HG02623 (cell line): ENCODE results near the gene BLOC1S4.

Experiments used
- ATAC-seq: cut with Tn5 transposase; IDR thresholded peaks from one replicate; pipeline ENCODE4 v1.9.1; 2021; ENCODE audit warnings: moderate library complexity; ENCODE audit not compliant: unreplicated experiment

The BLOC1S4 gene

DNA sequence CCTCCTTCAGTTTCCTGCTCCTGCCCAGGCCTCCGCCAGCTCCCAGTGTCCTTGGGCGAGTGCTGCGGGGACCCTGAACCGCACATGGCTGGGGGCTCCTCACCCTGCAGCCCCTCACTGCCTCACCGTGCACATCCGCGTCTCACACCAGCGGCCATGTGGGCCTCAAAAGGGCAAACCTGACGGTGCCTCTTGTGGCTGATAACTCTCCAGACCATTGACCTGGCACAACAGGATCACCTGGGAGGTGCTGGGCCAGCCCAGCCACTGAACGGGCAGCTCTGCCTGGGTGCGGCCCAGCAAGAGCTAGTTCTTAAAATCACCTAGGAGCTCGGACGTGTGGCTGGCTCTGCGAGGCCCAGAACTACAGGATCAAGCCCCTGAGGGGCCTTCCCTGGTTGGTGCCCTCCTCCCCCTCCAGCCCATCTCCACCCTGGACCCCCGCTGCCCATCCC, 26.4 kb upstream of the BLOC1S4 start:
- no peak for ATAC-seq

DNA sequence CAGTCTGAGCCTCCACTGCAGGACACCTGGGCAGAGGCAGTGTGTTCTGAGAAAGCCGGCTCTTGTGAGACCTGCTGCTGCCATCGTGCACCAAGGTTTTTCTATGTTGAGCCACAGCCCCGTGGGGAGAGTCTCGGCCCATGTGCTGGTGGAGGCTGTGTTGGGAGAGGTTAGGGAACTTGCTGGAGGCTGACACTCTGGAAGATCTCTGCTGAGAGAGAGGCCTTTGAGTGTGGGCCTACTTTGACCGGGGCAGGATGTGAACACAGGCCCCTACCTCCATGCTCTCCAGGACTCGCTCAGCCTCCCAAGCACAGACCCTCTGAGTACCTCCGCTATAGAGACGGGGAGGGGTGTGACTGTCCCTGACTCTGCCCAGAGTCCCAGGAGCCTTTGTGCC, 23.6 kb upstream of the BLOC1S4 start:
- no peak for ATAC-seq

DNA sequence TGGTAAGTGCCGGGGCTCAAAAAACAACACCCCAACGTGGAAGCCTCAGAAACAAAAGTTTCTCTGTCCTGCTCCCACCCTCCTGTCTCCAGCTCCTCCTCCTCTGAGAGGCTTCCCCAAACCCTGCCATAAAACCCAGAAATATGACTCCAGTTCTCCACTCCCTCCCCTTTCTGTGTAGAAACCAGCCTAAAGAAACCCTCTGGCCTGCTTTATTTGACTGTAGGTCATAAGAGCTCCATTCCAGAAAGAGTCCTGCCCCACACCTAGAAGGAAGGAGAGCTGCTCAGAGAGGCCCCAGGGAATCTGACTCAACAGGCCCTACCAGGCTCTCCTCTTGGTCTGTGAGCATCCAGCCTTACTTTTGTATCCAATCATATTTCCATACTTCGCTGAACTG, 23.2 kb upstream of the BLOC1S4 start:
- ATAC-seq: no peak

DNA sequence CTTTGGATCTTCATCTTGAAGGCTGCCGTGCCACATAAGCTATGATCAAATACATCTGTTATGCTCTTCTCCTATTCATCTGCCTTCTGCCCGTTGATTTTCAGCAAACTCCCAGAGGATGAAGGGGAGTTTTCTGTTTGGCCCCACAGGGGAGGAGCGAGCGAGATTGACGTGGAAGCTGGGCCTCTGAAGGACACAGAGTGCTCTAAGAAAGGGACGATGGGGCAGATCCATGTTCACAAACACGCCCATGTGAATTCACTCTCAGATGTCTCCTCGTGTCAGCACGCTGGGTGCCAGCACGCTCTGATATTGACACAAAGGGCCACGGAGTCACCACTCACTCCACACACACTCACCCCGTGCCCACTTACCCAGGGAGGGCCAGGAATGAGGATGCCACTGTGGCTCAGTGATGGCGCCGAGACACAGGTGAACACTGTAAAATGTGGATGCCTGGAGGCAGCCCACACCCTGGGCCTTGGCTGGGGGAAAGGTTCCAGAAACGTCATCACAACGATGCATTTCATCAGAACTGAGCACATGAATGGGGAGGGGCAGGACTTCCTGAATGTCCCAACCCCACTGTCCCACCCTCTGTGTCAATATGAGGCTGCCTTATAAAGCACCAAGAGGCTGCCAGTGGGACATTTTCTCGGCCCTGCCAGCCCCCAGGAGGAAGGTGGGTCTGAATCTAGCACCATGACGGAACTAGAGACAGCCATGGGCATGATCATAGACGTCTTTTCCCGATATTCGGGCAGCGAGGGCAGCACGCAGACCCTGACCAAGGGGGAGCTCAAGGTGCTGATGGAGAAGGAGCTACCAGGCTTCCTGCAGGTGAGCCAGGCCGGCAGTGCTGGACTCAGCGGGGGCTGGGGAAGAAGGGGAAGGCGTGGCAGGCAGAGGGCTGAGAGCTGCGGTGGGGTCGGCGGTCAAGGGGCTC, 22.5 kb upstream of the BLOC1S4 start, which contains the start of gene S100P:
S100P (plus strand) TSS at position 648 of the 946 bp plus-strand sequence; CDS start at position 703, 55 bp downstream.
- ATAC-seq: no peak

DNA sequence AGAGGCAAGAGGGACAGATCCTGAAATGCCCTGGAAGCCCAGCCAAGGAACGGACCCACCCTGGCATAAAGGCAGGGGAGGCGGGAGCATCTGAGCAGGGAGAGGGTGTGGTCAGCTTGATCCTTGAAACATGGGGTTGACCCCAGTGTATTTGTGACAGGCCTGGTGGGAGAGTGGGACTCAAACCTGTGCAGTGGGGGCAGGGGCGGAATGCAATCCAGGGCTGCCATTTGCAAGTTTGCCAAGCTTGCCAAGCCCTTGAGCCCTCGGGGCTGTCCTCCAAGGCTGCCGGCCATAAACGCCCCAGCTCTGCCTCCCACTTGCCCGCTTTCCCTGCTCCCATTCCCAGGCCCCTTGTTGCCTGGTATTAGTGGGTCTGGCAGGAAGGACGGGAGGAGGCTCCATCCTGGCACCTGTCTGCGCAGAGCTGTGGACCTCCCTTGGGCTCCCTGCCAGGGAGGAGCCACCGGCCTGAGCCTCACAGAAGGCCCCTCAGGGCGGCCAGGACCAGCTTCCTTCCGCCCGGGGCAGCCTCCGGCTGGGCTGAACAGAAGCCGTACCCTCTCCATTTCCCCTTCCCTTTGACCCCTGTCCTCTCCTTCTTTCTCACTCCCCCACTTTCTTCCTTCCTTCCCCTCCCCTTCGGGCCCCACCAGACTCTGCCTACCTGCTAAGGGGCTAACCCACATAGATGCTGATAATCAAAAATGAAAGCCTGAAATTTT, 21.6 kb upstream of the BLOC1S4 start:
- no peak for ATAC-seq

DNA sequence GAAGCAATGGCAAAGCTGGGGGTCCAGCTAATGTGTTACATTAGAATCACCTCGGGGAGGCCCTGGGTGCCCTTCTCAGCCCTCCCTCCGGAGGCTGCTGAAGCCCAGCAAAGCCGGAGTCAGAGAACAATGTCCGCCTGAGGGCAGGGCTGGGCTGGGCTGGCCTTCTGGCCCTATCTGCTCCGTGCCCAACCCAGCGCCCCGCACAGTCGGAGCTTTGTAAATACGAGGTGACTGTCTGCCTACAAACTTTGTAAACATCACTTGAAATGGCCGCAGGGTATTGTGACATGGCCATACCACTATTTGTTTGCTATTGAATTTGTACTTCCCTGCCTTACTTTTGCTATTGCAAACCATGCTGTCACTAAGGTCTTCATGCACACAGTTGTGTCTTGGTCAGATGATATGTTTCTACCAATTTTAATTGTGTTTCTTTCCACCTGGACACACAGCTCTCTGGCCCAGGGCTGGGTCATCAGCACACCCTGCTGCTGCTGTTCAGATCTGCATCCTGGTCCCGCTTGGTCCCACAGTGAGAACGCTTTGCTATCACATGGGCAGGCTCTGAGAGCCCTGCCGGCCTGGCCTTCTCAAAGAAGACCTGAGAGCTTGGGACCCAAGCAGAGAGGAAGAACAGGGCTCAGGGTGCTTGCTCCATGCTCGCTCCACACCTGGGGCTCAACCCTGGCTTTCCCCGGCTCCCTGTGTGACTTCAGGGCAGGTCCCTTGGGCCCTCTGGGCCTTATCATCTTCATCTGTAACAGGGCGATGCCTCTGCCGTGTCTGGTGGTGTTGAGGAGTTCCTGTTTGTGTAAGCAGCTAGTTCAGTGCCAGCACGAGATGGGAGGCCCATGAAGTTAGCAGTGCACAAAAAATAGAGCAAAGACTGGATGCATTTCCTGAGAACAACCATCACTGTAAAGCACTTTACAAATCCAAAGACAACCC, 20.0 kb upstream of the BLOC1S4 start:
- ATAC-seq: no peak

DNA sequence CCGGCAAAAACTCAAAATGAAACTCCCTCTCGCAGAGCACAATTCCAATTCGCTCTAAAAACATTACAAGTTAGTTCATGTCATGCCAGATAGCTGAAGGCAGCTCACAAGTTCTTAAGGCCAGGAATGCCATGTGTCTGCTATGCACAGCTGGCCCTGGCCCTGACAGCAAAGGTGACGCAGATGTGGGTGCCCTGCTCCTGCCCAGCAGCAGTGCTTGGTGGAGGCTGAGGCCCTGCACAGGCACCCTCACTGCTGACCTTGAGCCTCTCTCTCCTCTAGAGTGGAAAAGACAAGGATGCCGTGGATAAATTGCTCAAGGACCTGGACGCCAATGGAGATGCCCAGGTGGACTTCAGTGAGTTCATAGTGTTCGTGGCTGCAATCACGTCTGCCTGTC, 19.4 kb upstream of the BLOC1S4 start:
- ATAC-seq: no peak

DNA sequence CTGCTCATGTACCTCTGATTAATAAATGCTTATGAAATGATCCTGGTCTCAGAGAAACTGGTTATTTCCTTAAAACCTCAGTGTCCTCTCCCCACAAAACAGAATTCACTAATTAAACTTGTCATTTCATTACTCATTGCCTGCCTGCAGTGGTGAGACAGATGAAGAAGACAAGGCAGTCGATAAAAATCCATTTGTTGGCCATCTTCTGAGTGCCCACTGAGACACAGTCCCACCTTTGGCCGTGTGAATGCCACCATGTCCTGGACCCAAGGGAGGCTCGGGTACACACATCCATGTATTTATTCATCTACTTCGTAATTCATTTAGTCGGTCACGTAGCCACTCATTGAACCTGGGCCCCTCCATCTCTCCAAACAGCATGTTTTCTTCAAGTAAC, 18.8 kb upstream of the BLOC1S4 start:
- ATAC-seq: no peak

DNA sequence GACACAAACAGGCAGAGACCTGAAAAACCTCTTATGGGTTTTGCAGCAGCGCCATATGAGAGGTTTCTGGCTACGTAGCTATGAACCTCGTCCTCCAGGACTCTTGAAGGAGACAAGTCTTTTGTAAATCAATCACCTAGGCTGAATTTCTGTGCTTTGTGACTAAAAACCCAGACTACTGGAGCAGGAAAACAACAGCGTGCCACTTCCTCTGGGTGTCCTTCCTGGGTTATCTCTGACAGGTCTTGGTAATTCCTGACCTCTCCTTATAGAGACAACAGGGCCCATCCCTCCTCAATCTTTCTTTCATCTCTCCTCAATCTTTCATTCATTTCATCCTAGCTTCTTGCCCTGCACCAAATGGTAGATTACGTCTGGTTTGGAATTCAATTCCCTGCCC, 16.6 kb upstream of the BLOC1S4 start:
- ATAC-seq: no peak

DNA sequence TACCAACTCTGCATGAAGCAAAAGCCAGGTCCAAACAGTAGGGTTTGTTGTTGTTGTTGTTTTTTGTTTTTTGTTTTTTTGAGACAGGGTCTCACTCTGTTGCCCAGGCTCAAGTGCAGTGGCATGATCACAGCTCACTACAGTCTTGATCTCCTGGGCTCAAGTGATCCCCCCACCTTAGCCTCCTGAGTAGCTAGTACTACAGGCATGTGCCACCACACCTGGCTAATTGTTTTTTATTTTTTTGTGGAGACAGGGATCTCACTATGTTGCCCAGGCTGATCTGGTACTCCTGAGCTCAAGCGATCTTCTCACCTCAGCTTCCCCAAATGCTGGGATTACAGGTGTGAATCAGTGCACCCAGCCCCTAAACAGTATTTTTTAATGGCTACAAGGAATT, 16.1 kb upstream of the BLOC1S4 start:
- ATAC-seq: no peak

DNA sequence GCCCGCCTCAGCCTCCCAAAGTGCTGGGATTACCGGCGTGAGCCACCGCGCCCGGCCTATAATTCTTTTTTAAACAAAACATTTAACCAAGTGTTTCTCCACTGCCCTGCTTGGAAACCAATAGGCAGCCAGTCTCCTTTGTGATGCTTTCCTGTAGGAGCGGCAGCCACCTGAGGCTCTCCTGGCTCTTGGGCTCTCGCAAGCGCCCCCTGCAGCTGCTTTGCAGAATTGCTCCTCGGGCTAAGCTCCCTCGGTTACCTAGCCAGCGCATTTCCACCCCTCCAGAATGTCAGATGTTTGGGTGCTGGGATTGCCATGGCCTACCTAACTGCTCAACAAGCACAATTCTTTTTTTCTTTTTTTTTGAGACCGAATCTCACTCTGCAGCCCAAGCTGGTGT, 14.6 kb upstream of the BLOC1S4 start:
- no peak for ATAC-seq

DNA sequence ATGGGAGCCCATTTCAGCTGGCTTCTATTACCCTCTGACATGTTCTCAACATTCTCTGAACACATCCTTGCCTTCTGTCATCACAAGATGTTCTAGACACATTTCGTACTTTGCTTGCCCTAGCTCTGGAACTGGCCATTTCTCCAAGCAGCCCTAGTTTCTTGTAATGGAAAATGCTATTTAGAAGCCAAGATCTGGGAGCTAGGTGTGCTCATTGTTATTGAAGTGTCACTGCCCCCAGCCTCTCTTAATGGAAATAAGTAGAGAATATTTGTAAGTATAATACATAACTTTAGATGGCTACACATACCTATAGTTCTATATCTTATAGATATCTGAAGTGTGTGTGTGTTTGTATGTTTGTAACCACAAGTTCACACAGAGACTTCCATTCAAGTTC, 13.2 kb upstream of the BLOC1S4 start:
- no peak for ATAC-seq

DNA sequence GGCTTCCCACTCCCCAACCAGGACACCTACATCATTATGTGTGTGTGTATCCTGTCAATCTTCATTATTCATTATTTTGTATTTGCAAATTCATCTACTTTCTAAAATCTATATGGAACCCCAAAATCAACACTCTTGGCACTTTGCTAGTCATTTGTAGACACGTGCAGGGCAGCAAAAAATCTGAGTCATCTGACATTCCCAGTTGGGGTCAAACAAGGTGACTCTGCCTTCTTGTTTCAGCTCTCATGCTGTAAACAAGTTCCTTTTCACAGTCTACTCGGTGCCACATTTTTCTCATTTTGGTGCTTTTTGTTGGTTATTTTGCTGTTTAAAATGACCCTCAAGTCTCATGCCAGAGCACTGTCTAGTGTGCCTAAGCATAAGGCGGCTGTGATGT, 12.2 kb upstream of the BLOC1S4 start:
- no peak for ATAC-seq

DNA sequence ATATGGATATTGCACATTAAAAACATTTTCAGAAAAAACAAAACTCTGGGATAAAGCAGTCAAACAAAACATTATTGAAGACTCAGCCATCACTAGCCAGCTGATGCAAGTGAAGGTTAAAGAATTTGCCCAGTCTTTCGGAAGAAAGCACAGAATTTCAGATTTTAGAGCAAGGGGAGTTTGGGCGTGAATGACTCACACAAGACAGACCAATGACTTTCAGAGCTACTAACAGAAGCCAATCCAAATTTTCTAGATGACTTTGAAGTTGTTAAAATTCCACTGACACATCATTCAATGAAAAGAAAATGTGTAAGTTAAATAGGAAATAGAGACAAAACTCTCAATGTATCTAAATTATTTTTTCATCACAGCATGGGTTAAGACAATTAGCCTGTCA, 10.3 kb upstream of the BLOC1S4 start:
- ATAC-seq: no peak

DNA sequence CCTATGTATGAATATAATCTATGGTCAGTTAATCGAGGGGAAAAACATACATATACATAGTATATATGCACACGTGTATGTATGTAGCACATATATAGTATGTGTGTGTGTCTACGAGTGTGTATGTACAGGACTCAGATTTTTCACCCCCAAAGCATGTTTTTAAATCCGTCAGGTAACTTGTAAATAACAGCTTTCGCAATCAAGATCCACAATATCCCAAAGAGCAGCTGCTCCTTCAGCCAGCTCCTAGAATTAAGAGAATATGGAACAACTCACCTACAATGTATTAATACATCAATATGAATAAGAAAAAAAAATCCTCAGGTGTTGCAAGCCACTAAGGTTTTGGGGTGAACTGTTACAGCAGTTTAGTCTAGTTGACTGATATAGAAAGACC, 9.8 kb upstream of the BLOC1S4 start:
- ATAC-seq: no peak

DNA sequence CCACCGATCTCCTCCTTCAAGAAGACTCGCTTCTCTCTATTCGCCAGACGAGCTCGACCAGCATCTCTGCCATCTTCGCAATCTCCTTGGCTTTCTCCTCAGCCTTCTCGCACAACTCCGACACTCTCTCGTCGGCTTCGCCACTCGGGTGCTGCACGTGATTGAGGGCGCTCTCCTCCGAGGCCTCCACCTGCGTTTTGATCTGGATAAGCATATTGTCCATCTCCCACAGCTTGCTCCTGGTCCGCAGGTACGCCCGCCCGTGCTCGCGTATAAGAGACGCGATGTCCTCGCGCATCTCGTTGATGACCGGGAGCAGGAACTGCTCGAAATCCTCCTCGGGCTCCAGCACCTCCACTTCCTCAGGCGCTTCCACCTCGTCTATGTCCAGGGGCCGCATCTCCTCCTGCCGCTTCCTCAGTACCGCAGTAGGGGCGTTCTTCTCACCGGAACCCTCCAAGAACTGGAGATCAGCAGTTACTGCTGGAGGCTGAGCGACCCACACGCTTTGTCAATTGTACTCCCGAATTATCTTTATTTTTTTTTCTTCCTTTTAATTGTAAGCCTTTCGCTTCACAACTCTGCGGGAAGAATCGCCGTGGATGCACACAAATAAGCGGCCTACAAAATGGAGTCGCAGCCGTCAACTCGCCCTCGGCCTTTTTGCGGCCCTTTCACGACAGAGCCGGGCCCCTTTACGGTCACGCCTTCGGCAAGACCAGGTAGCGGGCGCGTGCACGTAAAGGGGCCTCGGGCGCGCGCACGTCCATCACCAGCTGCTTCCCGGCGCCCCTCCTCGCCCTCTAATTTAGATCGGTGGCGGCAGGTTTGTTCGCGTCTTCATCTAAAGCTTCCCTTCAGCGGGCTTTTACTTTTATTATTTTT, 6.5 kb upstream of the BLOC1S4 start, which contains the start of gene MRFAP1L1:
MRFAP1L1 (minus strand) TSS at position 636 of the 885 bp plus-strand sequence; CDS start at position 400, 236 bp downstream.
- peak; percentile 55 for ATAC-seq

DNA sequence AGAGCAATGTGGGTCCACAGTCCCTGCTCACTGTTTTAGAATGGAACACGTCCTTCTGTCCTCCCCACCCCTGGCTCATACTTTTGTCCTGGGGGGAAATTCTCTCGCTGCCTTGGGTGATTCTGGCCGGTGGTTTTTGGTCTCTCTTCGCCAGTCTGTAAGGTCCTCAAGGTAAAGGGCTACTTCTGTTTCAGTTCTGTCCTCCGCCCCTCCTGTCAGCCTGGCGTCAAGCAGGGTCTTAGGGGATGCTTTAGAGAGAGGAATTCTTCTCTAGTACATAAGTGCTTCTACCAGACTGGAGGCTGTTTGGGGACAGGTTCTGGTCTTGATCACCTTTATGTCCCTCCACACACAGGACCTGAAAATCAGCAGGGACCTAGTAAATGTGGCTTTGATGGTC, 5.7 kb upstream of the BLOC1S4 start:
- no peak for ATAC-seq

DNA sequence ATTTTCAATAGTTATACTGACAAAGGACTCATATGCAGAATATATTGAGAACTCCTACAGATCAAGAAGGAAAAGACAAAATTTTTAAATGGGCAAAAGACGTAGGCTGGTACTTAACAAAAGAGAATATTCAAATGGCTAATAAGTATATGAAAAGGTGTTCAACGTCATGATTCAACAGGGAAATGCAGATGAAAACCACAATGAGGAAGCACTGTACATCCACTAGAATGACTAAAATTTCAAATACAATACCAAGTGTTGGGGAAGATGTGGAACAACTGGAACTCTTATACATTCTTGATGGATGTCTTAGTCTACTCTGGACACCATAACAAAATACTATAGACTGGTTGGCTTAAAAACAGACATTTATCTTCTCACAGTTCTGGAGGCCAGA, 5.0 kb upstream of the BLOC1S4 start:
- ATAC-seq: no peak

DNA sequence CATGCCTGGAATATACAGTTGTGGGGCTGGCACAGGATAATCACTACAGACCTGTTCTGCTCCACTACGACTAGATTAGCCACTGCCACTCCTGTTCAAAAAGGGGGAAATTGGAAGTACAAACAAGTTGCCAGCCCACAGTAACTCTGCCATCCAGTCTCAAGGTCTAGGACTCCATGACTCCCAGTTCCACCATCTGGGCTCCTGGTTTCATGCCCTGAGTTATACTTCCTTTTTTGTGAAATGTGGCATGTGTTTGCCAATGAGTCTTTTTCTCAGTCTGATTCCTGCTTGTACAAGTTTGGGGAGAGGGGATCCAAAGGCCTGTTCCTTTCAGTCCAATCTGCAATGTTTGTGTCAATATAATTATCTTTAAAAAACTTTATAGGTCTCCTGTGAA, 1.0 kb upstream of the BLOC1S4 start:
- ATAC-seq: no peak

DNA sequence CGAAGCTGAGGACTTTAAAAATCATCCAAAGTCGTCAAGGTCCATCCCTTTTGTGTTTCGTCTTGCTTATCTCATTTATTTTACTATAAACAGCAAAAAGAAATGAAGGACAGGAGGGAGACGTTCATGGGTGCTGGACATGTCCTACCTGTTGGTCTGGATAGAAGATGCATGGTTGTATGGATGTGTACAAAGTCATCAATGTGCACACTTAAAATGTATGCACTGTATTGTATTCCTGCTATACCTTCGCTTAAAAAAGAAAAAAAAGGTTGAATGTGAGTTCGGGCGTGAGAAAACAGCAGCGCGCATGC, 313 bp upstream of the BLOC1S4 start:
- no peak for ATAC-seq
